Neural progenitor cell (in vitro differentiated cells): Measurements from ENCODE around the gene CDK11A. TPM values are rescaled to one million over a fixed set of nuclear protein-coding genes. Genes with fewer than 3 reads are reported as not detected.
"Not testable (repeated sequence)": the region's sequence is repeated elsewhere in the genome, so short reads cannot be mapped to it uniquely, and the experiment has no call there.

Experiments
- DNase-seq: peaks from one replicate; pipeline ENCODE4 v3.0.0-alpha.2; 2016; ENCODE audit warnings: low spot score
- H2AFZ ChIP-seq: fragments of 200-600 bp; sonication (generic); replicated peaks from 2 replicates; pipeline ENCODE4 v1.6.1; 2016; ENCODE audit warnings: antibody characterized with exemption
- H3F3A ChIP-seq: fragments of 200-600 bp; sonication (generic); 2 replicates; pipeline ENCODE4 v1.6.1; 2016; ENCODE audit warnings: antibody characterized with exemption, low read depth
- H3K27ac ChIP-seq: fragments of 200-600 bp; sonication (generic); 2 replicates; pipeline ENCODE4 v1.5.1; 2016; ENCODE audit warnings: mild to moderate bottlenecking
- H3K27me3 ChIP-seq: fragments of 200-600 bp; sonication (generic); 2 replicates; pipeline ENCODE4 v1.6.1; 2016; ENCODE audit warnings: mild to moderate bottlenecking, moderate library complexity
- H3K36me3 ChIP-seq: fragments of 200-600 bp; sonication (generic); 2 replicates; pipeline ENCODE4 v1.5.1; 2016
- H3K4me1 ChIP-seq: fragments of 200-600 bp; sonication (generic); 2 replicates; pipeline ENCODE4 v1.6.1; 2016; ENCODE audit warnings: mixed run types
- H3K4me2 ChIP-seq: fragments of 200-600 bp; sonication (generic); 2 replicates; pipeline ENCODE4 v1.6.1; 2016
- H3K4me3 ChIP-seq: fragments of 200-600 bp; sonication (generic); 2 replicates; pipeline ENCODE4 v1.5.1; 2016
- H3K79me2 ChIP-seq: fragments of 200-600 bp; sonication (generic); 2 replicates; pipeline ENCODE4 v1.6.1; 2016; ENCODE audit warnings: low read depth
- H3K9ac ChIP-seq: fragments of 200-600 bp; sonication (generic); 2 replicates; pipeline ENCODE4 v1.6.1; 2016
- H3K9me3 ChIP-seq: fragments of 200-600 bp; sonication (generic); 2 replicates; pipeline ENCODE4 v1.5.1; 2016; ENCODE audit warnings: low read depth
- H4K20me1 ChIP-seq: fragments of 200-600 bp; sonication (generic); 2 replicates; pipeline ENCODE4 v1.6.1; 2016; ENCODE audit warnings: low read depth
- H3K27ac Mint-ChIP-seq: 3 replicates; pipeline ENCODE4 v1.8.0; 2021; ENCODE audit warnings: mixed read lengths
- H3K27me3 Mint-ChIP-seq: 2 replicates; pipeline ENCODE4 v1.8.0; 2022; ENCODE audit warnings: low read depth, mild to moderate bottlenecking, inconsistent platforms, moderate library complexity, mixed read lengths; ENCODE audit not compliant: insufficient read depth
- H3K36me3 Mint-ChIP-seq: 3 replicates; pipeline ENCODE4 v1.8.0; 2021; ENCODE audit warnings: mixed read lengths
- H3K4me1 Mint-ChIP-seq: 3 replicates; pipeline ENCODE4 v1.8.0; 2021; ENCODE audit warnings: mixed read lengths
- H3K4me3 Mint-ChIP-seq: 3 replicates; pipeline ENCODE4 v1.8.0; 2021; ENCODE audit warnings: mild to moderate bottlenecking, moderate library complexity, mixed read lengths
- H3K9me3 Mint-ChIP-seq: 3 replicates; pipeline ENCODE4 v1.8.0; 2020; ENCODE audit warnings: mixed read lengths
- EZH2 ChIP-seq: fragments of 200-600 bp; sonication (generic); IDR thresholded peaks from 2 replicates; pipeline ENCODE4 v1.6.1; 2017; ENCODE audit warnings: antibody characterized with exemption, mild to moderate bottlenecking, moderate library complexity
- EZH2phosphoT487 ChIP-seq: fragments of 200-600 bp; sonication (generic); IDR thresholded peaks from 2 replicates; pipeline ENCODE4 v1.6.1; 2017; ENCODE audit warnings: antibody characterized with exemption
- total RNA-seq: library from RNA; depleted of rRNA; stranded (reverse); fragments of >200 nt; gene quantifications from 2 replicates; pipeline ENCODE4 v1.2.3, GENCODE V29; 2015; ENCODE audit warnings: low replicate concordance
- TF ChIP-seq, protein P1 (sequence below): fragments of 200-600 bp; sonication (generic); IDR thresholded peaks from 2 replicates; pipeline ENCODE4 v1.5.1; 2017; ENCODE audit warnings: antibody characterized with exemption, mild to moderate bottlenecking

Gene CDK11A
- total RNA-seq, 1 donor from 2014 or later, result 6.6 TPM

- not testable (repeated sequence) for H3K9ac ChIP-seq, H3K9me3 Mint-ChIP-seq, H3K9me3 ChIP-seq, H3K36me3 Mint-ChIP-seq, H2AFZ ChIP-seq, H3K4me1 ChIP-seq, H3K4me3 ChIP-seq, H3K4me3 Mint-ChIP-seq, H3K27me3 ChIP-seq, H3K27me3 Mint-ChIP-seq, H3K27ac ChIP-seq, H3K4me1 Mint-ChIP-seq, H4K20me1 ChIP-seq, H3K4me2 ChIP-seq, DNase-seq, H3F3A ChIP-seq, H3K27ac Mint-ChIP-seq, H3K36me3 ChIP-seq
- peaks cover 21% of the 10 kb centered on the region for H3K79me2 ChIP-seq
Measured at GRCh38 chr1:1737675-1738590, 13.8 kb upstream of the CDK11A start.

- H3F3A ChIP-seq, result no peaks in the 10 kb centered on the region
- no peaks in the 10 kb centered on the region for H3K79me2 ChIP-seq
- H3K9ac ChIP-seq, result no peak overlapping the region
- Mint-ChIP-seq H3K36me3 (peaks cover 10% of the 10 kb centered on the region), H3K9me3 (no peaks in the 10 kb centered on the region), H3K27me3 (no peaks in the 10 kb centered on the region), H3K4me3 (no peak overlapping the region), H3K27ac (no peak overlapping the region), H3K4me1 (no peaks in the 10 kb centered on the region)
- no peak overlapping the region for H2AFZ ChIP-seq
- no peaks in the 10 kb centered on the region for H3K4me1 ChIP-seq
- no peaks in the 10 kb centered on the region for H4K20me1 ChIP-seq
- H3K4me2 ChIP-seq, result no peak overlapping the region
- no peak for DNase-seq
- H3K4me3 ChIP-seq, result no peak overlapping the region
- H3K27ac ChIP-seq, result no peak overlapping the region
- no peaks in the 10 kb centered on the region for H3K36me3 ChIP-seq
- H3K27me3 ChIP-seq, result no peaks in the 10 kb centered on the region
- no peak for TF ChIP-seq EZH2phosphoT487
- TF ChIP-seq EZH2, result no peak
- TF ChIP-seq, protein P1, sequence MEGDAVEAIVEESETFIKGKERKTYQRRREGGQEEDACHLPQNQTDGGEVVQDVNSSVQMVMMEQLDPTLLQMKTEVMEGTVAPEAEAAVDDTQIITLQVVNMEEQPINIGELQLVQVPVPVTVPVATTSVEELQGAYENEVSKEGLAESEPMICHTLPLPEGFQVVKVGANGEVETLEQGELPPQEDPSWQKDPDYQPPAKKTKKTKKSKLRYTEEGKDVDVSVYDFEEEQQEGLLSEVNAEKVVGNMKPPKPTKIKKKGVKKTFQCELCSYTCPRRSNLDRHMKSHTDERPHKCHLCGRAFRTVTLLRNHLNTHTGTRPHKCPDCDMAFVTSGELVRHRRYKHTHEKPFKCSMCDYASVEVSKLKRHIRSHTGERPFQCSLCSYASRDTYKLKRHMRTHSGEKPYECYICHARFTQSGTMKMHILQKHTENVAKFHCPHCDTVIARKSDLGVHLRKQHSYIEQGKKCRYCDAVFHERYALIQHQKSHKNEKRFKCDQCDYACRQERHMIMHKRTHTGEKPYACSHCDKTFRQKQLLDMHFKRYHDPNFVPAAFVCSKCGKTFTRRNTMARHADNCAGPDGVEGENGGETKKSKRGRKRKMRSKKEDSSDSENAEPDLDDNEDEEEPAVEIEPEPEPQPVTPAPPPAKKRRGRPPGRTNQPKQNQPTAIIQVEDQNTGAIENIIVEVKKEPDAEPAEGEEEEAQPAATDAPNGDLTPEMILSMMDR, result no peak
- H3K9me3 ChIP-seq, result no peaks in the 10 kb centered on the region
Measured at GRCh38 chr1:1732381-1732780, 8.2 kb upstream of the CDK11A start.

DNA sequence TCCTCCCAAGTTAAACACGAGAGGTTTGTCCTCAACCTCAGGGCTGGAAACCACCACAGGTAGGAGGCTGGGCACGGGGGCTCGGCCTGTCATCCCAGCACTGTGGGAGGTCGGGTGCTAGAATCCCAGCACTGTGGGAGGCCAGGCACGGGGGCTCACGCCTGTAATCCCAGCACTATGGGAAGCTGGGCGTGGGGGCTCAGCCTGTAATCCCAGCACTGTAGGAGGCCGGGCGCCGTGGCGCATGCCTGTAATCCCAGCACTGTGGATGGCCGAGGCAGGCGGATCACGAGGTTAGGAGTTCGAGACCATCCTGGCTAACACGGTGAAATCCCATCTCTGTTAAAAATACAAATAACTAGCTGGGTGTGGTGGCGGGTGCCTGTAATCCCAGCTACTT, 6.7 kb upstream of the CDK11A start:
- no peaks in the 10 kb centered on the region for H3K9me3 Mint-ChIP-seq
- H3K27me3 Mint-ChIP-seq, result peaks cover 2% of the 10 kb centered on the region

GRCh38 chr1:1730230-1730629, 6.1 kb upstream of the CDK11A start:
- H3K27me3 Mint-ChIP-seq, DNase-seq, H4K20me1 ChIP-seq, H3K36me3 Mint-ChIP-seq, H3K9me3 Mint-ChIP-seq, H2AFZ ChIP-seq, H3K27ac Mint-ChIP-seq, H3K27me3 ChIP-seq, H3K79me2 ChIP-seq, H3K4me3 ChIP-seq, H3K4me1 Mint-ChIP-seq, H3K9ac ChIP-seq, H3K9me3 ChIP-seq, H3K4me1 ChIP-seq, H3K4me3 Mint-ChIP-seq, H3K36me3 ChIP-seq, H3K4me2 ChIP-seq, H3F3A ChIP-seq, H3K27ac ChIP-seq: not testable (repeated sequence)

More for the DNA sequence above, 6.7 kb upstream of the CDK11A start:
- no peaks in the 10 kb centered on the region for H3K79me2 ChIP-seq
- H3K27me3 ChIP-seq, result no peaks in the 10 kb centered on the region
- no peak overlapping the region for H3K4me2 ChIP-seq
- no peak for DNase-seq
- Mint-ChIP-seq H3K36me3 (peaks cover 10% of the 10 kb centered on the region), H3K4me1 (no peaks in the 10 kb centered on the region), H3K4me3 (no peak overlapping the region), H3K27ac (no peak overlapping the region)
- no peaks in the 10 kb centered on the region for H4K20me1 ChIP-seq
- no peaks in the 10 kb centered on the region for H3K9me3 ChIP-seq
- H3K9ac ChIP-seq, result no peak overlapping the region
- H3K4me3 ChIP-seq, result no peak overlapping the region
- TF ChIP-seq EZH2 (no peak), EZH2phosphoT487 (no peak)
- TF ChIP-seq, protein P1, result no peak
- H3K36me3 ChIP-seq, result no peaks in the 10 kb centered on the region
- H3K4me1 ChIP-seq, result no peaks in the 10 kb centered on the region
- H3K27ac ChIP-seq, result no peak overlapping the region
- H2AFZ ChIP-seq, result no peak overlapping the region
- no peaks in the 10 kb centered on the region for H3F3A ChIP-seq

DNA sequence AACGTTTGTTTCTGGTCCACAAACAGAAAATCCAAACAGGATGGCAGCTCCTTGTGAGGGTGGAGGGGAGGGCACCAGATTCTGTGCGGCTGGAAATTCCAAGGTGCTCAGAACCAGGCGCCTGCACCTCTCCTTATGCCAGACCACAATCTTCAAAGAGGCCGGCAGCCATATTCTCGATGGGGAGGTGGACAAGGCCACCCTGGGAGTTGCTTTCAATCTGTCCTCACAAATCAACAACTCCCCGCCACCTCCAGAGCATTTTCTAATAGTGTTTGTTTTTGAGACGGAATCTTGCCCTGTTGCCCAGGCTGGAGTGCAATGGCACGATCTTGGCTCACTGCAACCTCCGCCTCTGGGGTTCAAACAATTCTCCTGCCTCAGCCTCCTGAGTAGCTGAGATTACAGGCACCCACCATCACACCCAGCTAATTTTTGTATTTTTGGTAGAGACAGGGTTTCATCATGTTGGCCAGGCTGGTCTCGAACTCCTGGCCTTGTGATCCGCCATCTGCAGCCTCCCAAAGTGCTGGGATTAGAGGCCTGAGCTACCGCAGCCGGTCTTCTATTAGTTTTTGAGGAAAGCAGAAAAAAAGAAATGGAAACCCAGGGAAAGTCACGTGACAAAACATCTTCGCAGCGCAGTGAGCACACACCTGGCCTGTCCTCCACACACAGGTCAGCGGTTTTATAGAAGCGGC, 5.1 kb upstream of the CDK11A start:
- not testable (repeated sequence) for H3K36me3 ChIP-seq, H3K4me3 ChIP-seq, H3K27ac ChIP-seq, H3K27me3 Mint-ChIP-seq, H3K4me2 ChIP-seq, H3K9me3 ChIP-seq, H4K20me1 ChIP-seq, H3K4me1 ChIP-seq, H2AFZ ChIP-seq, H3K27ac Mint-ChIP-seq, H3K27me3 ChIP-seq, DNase-seq, H3K9me3 Mint-ChIP-seq, H3K4me1 Mint-ChIP-seq, H3K36me3 Mint-ChIP-seq, H3F3A ChIP-seq, H3K79me2 ChIP-seq, H3K9ac ChIP-seq, H3K4me3 Mint-ChIP-seq

- H3K27ac Mint-ChIP-seq, DNase-seq, H3K9me3 ChIP-seq, H3K9me3 Mint-ChIP-seq, H2AFZ ChIP-seq, H3K27me3 Mint-ChIP-seq, H3K4me1 Mint-ChIP-seq, H3K36me3 Mint-ChIP-seq, H3K4me1 ChIP-seq, H3K79me2 ChIP-seq, H4K20me1 ChIP-seq, H3K4me2 ChIP-seq, H3K4me3 ChIP-seq, H3K27ac ChIP-seq, H3K9ac ChIP-seq, H3K36me3 ChIP-seq, H3K27me3 ChIP-seq, H3K4me3 Mint-ChIP-seq: not testable (repeated sequence)
- peaks cover 13% of the 10 kb centered on the region for H3F3A ChIP-seq
Measured at GRCh38 chr1:1728308-1729005, 4.3 kb upstream of the CDK11A start.
